Activated naive CD8-positive, alpha-beta T cell treated with anti-CD3 and anti-CD28 coated beads for 36 hours (primary cell): Measurements from ENCODE around the gene RPSA. TPM values are rescaled to one million over a fixed set of nuclear protein-coding genes. Genes with fewer than 3 reads are reported as not detected.
"Not testable (repeated sequence)": the region's sequence is repeated elsewhere in the genome, so short reads cannot be mapped to it uniquely, and the experiment has no call there.

Source experiments
- DNase-seq: peaks from one replicate; pipeline ENCODE4 v3.0.0; 2021
- H3K27ac Mint-ChIP-seq: one replicate; pipeline ENCODE4 v1.8.0; 2022; ENCODE audit warnings: mild to moderate bottlenecking, moderate library complexity, mixed read lengths
- H3K27me3 Mint-ChIP-seq: one replicate; pipeline ENCODE4 v1.8.0; 2022; ENCODE audit warnings: mild to moderate bottlenecking, mixed read lengths
- H3K36me3 Mint-ChIP-seq: one replicate; pipeline ENCODE4 v1.8.0; 2021; ENCODE audit warnings: mild to moderate bottlenecking, mixed read lengths
- H3K4me1 Mint-ChIP-seq: one replicate; pipeline ENCODE4 v1.8.0; 2021; ENCODE audit warnings: mixed read lengths
- H3K4me3 Mint-ChIP-seq: one replicate; pipeline ENCODE4 v1.8.0; 2022; ENCODE audit warnings: mild to moderate bottlenecking, moderate library complexity, mixed read lengths
- H3K9me3 Mint-ChIP-seq: one replicate; pipeline ENCODE4 v1.8.0; 2022; ENCODE audit warnings: mixed read lengths
- total RNA-seq, 2 experiments: library from RNA; stranded (reverse); gene quantifications; one replicate each; pipeline ENCODE4 v1.2.3, GENCODE V29; 2021

RPSA gene
- total RNA-seq, 2 experiments from 2014 or later, result 2,531 to 2,622 TPM

DNA sequence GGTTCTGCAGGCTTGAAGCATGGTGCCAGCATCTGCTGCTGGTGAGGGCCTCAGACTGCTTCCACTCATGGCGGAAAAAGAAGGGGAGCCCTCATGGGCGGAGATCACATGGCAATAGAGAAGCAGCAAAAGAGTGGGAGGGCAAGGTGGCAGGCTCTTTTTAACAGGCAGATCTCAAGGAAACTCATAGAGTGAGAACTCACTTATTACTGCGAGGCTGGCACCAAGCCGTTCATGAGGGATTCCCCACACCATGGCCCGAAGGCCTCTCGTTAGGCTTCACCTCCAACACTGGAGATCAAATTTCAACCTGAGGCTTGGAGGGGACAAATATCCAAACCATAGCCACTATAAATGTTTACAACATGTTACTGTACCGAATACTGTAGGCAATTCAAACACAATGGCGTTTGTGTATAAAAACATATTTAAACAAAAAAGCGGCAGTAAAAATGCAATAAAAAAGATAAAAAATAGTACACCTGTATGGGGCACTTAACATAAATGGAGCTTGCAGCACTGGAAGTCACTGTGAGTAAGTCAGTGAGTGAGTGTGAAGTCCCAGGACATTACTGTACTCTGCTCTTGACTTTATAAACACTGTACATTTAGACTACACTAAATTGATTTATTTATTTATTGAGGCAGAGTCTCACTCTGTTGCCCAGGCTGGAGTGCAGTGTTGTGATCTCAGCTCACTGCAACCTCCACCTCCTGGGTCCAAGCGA is 42.1 kb downstream of the RPSA start:
- Mint-ChIP-seq H3K36me3 (no peaks in the 10 kb centered on the region), H3K9me3 (no peaks in the 10 kb centered on the region), H3K27me3 (peaks cover 7% of the 10 kb centered on the region), H3K4me3 (no peak overlapping the region), H3K27ac (no peak overlapping the region), H3K4me1 (peaks cover 4% of the 10 kb centered on the region)
- DNase-seq, result no peak

DNA sequence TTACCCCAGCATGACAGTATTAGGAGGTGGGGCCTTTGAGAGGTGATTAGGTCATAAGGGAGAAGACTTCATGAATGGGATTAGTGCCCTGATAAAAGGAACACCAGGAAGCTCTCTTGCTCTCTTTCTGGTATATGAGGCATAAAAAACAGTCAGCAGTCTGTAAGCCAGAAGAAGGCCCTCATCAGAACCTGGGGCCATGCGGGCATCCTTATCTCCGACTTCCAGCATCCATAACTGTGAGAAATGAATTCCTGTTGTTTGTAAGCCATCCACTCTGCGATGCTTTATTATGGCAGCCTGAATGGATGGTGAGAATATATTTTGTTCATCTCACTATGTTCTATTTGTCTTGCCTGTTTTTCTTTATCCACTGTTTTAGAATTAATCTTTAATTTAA is 43.3 kb downstream of the RPSA start:
- Mint-ChIP-seq H3K4me3 (no peak overlapping the region), H3K27ac (no peak overlapping the region)

DNA sequence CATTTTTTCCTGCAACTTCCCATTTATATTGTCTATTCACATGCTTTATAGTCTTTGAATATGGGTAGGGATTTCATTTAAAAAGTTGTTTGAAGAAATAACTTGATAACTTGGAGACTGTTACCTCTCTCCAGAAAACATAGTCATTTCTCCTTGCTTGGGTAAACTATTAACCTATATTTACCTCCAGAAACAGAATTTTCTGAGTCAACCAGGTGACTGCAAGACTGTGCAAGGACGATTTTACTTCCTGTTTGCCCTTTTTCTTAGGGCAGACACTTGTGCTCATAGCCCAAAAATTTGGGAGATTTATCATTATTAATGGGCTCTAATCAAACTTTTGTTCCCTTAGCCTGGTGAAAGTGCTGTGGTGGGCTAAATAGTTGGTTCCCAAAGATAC is 46.6 kb downstream of the RPSA start:
- Mint-ChIP-seq H3K27ac (no peak overlapping the region), H3K27me3 (peaks cover 11% of the 10 kb centered on the region), H3K9me3 (no peaks in the 10 kb centered on the region), H3K4me1 (no peaks in the 10 kb centered on the region), H3K36me3 (no peaks in the 10 kb centered on the region), H3K4me3 (no peak overlapping the region)
- DNase-seq, result no peak

More for the DNA sequence above, 43.3 kb downstream of the RPSA start:
- Mint-ChIP-seq H3K27me3 (peaks cover 11% of the 10 kb centered on the region), H3K36me3 (no peaks in the 10 kb centered on the region), H3K9me3 (no peaks in the 10 kb centered on the region), H3K4me1 (peaks cover 4% of the 10 kb centered on the region)
- DNase-seq, result no peak

DNA sequence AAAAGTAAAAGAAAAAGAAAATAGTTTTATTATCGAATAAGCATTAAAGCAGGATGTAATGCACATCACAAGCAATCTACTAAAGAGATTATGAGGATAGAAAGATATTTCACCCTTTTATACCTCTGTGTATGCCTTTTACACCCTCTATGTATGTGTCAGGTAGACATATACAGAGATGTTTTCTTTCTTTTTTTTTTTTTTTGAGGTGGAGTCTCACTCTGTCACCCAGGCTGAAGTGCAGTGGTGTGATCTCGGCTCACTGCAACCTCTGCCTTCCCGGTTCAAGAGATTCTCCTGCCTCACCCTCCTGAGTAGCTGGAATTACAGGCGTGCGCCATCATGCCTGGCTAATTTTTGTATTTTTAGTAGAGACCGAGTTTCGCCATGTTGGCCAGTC is 47.4 kb downstream of the RPSA start:
- H3K9me3 Mint-ChIP-seq, H3K4me1 Mint-ChIP-seq, H3K4me3 Mint-ChIP-seq, DNase-seq, H3K27ac Mint-ChIP-seq, H3K27me3 Mint-ChIP-seq, H3K36me3 Mint-ChIP-seq: not testable (repeated sequence)

DNA sequence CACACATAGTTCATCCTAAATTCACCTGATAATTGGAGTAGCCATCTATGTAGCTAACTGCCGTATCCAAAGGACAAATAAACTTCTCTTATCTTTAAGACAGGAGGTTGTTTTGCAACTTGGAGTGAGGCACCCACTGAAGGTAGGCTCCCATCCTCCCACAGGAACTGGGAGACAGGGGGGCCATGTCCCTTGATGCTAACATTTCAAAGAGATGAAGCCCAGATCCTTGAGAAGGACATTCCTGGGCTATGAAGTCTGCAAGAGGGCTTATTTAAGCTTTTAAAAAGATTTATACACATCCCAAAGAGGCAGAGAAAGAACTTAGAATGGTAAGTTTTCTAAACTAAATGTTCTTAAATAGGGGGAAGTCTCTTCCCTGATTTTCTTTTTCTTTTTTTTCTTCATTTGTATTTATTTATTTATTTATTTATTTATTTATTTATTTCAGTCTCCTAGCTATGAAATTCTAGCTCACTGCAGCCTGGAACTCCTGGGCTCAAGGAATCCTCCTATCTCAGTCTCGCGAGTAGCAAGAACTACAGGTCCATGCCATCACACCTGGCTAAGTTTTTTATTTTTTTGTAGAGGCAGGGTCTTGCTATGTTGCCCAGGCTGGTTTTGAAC is 48.2 kb downstream of the RPSA start:
- DNase-seq, result no peak
- Mint-ChIP-seq H3K4me3 (no peak overlapping the region), H3K9me3 (no peaks in the 10 kb centered on the region), H3K27ac (no peak overlapping the region), H3K27me3 (peaks cover 8% of the 10 kb centered on the region), H3K4me1 (no peaks in the 10 kb centered on the region), H3K36me3 (no peaks in the 10 kb centered on the region)

GRCh38 chr3:39456159-39456558 is 49.6 kb downstream of the RPSA start:
- H3K9me3 Mint-ChIP-seq, result no peaks in the 10 kb centered on the region
- no peak overlapping the region for H3K27ac Mint-ChIP-seq
- H3K4me1 Mint-ChIP-seq, result no peaks in the 10 kb centered on the region
- H3K4me3 Mint-ChIP-seq, result no peak overlapping the region
- no peaks in the 10 kb centered on the region for H3K36me3 Mint-ChIP-seq
- peaks cover 8% of the 10 kb centered on the region for H3K27me3 Mint-ChIP-seq
- no peak for DNase-seq

DNA sequence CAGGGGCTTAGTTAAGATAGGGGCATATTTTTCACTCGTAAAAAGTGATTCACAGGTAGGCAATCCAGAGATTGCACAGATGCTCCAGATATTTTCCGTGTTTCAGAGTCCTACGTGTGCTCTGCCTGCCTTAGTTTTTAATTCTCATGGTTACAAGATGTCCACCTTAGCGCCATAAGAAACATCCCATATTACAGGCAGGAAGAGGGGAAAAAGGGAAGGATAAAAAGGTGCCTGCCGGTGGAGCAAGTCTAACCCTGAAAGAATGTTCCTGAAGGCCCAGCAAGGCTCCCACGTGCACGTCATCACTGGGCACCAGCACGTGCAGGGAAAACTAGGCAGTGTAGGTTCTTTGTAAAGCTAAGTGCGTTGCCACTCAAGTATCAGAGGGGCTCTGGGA is 50.8 kb downstream of the RPSA start:
- H3K9me3 Mint-ChIP-seq, result no peaks in the 10 kb centered on the region
- no peak for DNase-seq
- no peaks in the 10 kb centered on the region for H3K4me1 Mint-ChIP-seq
- H3K4me3 Mint-ChIP-seq, result no peak overlapping the region
- H3K27ac Mint-ChIP-seq, result no peak overlapping the region
- H3K36me3 Mint-ChIP-seq, result no peaks in the 10 kb centered on the region
- H3K27me3 Mint-ChIP-seq, result peaks cover 8% of the 10 kb centered on the region

- H3K36me3 Mint-ChIP-seq, H3K27me3 Mint-ChIP-seq, H3K9me3 Mint-ChIP-seq, DNase-seq, H3K4me1 Mint-ChIP-seq, H3K4me3 Mint-ChIP-seq, H3K27ac Mint-ChIP-seq: not testable (repeated sequence)
Observed at GRCh38 chr3:39458579-39458978, 52.1 kb downstream of the RPSA start.

DNA sequence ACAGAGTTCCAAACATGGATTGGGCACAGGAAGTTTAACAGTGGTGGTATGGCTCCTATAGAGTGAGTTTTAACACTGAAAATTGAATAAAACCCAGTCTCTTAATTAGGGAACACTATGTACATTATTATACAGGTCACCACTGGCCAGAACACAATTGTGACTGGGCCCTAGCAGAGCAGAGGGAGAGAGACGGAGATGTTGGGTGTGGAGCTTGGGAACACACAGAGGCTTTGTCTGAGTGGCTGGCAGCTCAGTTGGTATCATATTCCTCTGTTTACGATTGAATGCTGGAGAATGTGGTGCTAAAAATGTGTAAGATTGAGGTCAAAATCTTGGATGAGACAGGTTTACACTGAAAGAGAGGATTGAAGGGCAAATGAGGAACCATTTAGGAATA is 54.2 kb downstream of the RPSA start:
- no peak for DNase-seq
- no peaks in the 10 kb centered on the region for H3K4me1 Mint-ChIP-seq
- H3K27ac Mint-ChIP-seq, result no peak overlapping the region
- H3K4me3 Mint-ChIP-seq, result no peak overlapping the region
- no peaks in the 10 kb centered on the region for H3K36me3 Mint-ChIP-seq
- H3K9me3 Mint-ChIP-seq, result no peaks in the 10 kb centered on the region
- peaks cover under 1% of the 10 kb centered on the region for H3K27me3 Mint-ChIP-seq

Other genes with a start within 250 kb of the RPSA start
- under 1 TPM; 0.66 to 0.91 TPM for gene XIRP1, start 214.1 kb upstream of the RPSA start, total RNA-seq
- gene CX3CR1, start 126.7 kb upstream of the RPSA start, total RNA-seq, result under 1 TPM; 0.08 to 0.25 TPM
- not detected for gene CCR8, start 77.0 kb upstream of the RPSA start, total RNA-seq
- 10 to 100 TPM; 43.2 to 44.1 TPM for gene SLC25A38, start 23.4 kb upstream of the RPSA start, total RNA-seq
- gene MOBP, start 61.0 kb downstream of the RPSA start, total RNA-seq, result not detected